GM19397 (cell line): Measurements from ENCODE around the gene DDAH2.

ENCODE experiments used
- ATAC-seq: cut with Tn5 transposase; IDR thresholded peaks from one replicate; pipeline ENCODE4 v1.9.1; 2021; ENCODE audit warnings: mild to moderate bottlenecking, moderate library complexity; ENCODE audit not compliant: unreplicated experiment

DDAH2 gene

GRCh38 chr6:31728767-31729514 is at the start of gene DDAH2:
TSS of gene DDAH2 (minus strand) at chr6:31729299. CDS start at chr6:31729161, 138 bp downstream.
- no peak for ATAC-seq

DNA sequence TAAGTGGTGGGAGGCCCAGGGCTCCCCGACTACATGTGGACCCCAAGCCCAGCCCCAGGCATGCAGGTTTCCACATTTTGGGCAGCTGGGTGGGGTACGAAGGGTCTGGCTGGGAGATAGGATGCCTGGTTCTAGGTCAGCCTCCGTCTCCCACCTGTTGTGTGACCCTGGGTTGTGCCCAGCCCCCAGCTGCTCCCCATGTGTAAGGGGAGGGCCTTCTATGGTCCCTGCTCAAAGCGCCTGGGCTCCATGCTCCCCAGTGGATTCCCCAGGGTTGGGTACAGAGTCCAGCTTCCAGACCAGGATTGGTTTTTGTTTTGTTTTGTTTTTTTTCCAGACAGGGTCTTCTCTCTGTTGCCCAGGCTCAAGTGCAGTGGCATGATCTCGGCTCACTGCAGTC is 49.1 kb upstream of the DDAH2 start:
- ATAC-seq = no peak

- no peak for ATAC-seq
Observed at GRCh38 chr6:31777667-31778050, 48.6 kb upstream of the DDAH2 start.

DNA sequence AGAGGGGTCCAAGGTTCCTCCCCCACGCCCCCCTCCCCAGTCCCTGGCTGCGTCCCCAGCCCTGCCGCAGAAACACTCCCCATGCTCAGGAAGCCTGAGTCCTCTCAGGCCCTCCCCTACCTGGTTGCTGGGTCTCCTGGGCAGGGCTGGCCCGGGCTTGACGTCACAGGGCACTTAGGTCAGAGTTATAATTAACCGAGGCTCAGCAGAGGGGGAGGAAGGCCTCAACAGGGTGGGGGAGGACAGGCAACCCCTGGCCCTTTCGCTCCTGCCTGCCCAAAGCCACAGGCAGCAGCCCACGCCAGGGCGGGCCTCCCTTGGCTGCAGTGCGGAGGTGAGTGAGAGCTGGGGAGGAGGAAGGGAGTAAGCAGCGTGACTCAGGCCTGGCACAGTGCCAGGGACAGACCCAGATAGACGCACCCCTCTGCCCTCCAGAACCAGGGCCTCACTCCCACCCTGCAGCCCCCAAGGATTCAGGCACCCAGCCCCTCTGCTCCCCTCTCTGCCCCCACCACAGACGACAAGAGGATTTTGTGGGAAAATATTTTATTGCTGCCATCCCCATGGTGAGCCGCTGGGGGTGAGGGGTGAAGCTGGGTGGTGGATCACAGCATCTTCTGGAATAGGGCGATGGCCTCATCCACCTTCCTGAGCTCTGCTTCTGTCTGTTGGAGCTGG is 48.0 kb upstream of the DDAH2 start, which contains the start of gene VWA7:
Gene VWA7, minus strand, starts transcription at position 340 of the 678 bp plus-strand sequence. CDS start 549 bp downstream, outside the sequence.
- no peak for ATAC-seq

- ATAC-seq = no peak
Observed at GRCh38 chr6:31776485-31776988, 47.4 kb upstream of the DDAH2 start.

GRCh38 chr6:31775633-31776484 is 46.8 kb upstream of the DDAH2 start:
- ATAC-seq = no peak

DNA sequence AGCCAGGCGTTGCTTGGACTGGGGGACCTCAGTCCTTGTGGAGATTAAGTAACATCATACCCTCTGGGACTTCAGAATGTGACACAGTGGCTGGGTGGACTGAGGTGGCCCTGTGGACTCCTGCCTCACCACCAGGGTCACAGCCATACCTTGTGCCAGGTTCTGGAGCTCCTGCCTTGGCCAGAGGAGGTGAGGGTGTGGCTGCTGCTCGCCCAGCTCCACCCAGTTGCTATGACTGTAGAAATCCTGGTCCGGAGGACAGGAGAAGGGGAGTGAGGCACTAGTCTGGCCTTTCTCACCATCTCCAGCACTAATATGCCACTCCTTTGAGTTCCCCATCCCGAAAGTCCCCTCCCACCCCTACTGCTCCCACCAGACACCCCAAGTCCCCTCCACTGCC is 46.1 kb upstream of the DDAH2 start:
- ATAC-seq = no peak

DNA sequence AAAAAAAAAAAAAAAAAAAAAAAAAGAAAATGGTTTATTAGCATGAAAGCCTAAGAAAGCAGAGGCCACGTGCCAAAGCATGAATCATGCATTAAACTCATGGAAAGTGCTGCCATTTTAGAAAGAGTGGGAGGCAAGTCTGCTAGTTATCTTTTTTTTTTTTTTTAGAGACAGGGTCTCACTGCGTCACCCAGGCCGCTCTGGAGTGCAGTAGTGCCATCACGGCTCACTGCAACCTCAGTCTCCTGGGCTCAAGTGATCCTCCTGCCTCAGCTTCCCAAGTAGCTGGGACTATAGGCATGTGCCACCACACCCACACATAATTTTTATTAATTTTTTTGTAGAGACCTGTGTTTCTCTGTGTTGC is 42.9 kb upstream of the DDAH2 start:
- no peak for ATAC-seq

DNA sequence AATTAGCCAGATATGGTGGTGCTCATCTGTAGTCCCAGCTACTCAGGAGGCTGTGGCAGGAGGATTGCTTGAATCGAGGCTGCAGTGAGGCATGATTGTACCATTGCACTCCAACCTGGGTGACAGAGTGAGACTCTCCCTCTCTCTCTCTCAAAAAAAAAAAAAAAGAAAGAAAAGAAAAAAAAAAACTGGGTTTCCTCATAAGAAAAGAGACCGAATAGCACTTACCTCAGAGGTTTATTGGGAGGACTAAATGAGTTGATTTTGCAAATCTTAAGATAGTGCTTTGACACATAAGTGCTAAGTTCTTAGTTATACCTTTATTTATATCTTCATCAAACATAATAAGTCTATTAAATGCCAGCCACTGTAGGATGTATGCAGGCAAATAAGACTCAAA is 41.8 kb upstream of the DDAH2 start:
- no peak for ATAC-seq

- no peak for ATAC-seq
Observed at GRCh38 chr6:31769684-31770371, 40.7 kb upstream of the DDAH2 start.

DNA sequence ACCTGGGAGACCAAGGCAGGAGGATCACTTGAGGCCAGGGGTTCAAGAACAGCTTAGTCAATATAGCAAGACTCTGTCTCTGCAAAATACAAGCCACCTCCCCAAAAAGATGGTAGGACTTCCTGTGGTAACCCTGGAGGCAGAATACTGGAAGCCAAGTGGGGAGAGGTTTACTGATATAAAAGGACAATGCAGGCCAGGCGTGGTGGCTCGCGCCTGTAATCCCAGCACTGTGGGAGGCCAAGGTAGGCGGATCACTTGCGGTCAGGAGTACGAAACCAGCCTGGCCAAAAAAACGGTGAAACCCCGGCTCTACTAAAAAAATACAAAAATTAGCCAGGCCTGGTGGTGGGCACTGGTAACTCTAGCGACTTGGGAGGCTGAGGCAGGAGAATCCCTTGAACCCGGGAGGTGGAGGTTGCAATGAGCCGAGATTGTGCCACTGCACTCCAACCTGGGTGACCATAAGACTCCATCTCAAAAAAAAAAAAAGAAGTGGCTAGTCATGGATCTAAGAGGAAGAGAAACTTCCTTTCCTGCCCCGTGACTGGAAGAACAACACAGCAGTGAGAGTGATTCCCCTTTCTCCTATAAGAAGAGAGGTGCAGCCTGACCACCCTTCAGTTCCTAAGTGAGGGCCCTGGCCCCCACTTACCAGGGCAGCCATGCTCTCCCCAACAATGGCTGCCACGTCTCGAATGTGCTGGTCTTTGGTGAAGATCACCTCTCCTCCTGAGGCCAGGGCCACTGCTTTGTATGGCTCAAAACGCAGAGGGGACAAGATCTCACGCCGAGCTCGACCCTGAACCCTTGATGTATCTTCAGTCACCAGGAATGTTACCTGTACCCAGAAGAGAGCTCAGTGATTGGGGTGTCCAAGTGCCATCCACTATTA is 39.5 kb upstream of the DDAH2 start:
- ATAC-seq = no peak

DNA sequence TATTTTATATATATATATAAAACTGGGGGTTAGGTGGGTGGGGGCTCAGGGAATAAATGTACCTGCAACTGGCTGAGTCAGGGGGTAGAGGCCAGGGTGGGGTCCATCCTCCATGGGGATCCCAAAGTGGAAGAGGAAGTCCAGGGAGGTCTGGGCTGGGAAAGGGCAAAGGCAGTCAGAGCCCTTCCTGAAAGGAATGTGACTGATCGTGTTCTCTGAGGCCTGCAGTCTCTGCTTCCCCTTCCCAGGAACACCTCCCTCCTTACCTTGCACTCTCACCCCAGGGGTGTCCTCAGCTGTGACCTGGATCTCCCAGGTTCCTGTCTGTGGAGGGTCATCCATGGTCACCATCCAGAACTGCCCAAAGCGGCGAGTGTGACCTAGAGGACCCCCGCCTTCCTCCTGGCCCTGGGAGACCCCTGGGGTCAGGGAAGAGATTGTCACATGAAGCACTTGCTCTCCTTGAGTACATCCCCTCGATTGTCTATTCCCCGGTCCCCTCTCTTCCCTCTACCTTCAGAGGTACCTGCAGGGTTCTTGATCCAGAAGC is 38.1 kb upstream of the DDAH2 start:
- ATAC-seq = no peak

DNA sequence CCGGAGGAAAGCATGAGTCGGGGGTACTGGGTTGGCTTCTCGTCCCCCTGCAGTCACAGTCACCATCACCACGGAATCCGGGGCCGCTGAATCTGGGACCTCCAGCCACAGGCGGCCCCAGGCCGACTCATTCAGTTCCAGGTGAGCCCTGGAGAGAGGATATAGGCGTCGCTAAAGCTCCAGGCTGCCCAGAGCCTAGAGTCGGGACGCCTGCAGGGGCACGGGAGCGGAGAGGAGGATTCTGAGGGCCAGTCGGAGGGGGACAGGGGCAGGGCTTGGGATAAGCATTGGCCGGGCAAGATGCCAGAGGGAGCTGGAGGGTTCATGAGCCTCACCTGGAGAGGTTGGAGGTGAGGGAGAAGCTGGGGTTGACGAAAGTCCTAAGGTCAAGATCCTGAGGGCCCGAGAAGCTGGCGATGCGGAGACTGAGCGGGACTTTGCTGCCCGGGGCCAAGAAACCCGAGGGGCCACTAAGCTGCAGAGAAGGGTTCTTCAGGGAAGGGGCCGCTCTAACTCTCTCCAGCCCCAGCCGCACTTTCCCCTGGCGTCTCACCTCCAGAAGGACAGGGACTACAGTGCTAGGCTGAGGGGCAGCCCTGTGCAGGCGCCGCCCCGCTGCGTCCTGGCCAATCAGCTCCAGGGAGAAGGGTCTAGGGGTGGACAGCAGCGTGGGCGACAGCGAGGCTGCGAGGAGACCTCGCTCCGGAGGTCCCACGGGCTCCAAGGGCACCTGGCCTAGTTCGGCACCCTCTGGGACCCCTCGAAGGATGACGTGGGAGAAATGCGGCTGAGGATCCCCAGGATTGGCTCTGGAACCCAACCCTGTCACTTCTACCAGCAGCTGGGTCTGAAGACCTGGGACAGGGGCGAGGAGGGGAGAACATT is 37.1 kb upstream of the DDAH2 start:
- ATAC-seq = no peak

- no peak for ATAC-seq
Observed at GRCh38 chr6:31765559-31765909, 36.4 kb upstream of the DDAH2 start.

GRCh38 chr6:31764198-31764597 is 35.1 kb upstream of the DDAH2 start:
- no peak for ATAC-seq

- no peak for ATAC-seq
Observed at GRCh38 chr6:31763619-31763940, 34.5 kb upstream of the DDAH2 start.

DNA sequence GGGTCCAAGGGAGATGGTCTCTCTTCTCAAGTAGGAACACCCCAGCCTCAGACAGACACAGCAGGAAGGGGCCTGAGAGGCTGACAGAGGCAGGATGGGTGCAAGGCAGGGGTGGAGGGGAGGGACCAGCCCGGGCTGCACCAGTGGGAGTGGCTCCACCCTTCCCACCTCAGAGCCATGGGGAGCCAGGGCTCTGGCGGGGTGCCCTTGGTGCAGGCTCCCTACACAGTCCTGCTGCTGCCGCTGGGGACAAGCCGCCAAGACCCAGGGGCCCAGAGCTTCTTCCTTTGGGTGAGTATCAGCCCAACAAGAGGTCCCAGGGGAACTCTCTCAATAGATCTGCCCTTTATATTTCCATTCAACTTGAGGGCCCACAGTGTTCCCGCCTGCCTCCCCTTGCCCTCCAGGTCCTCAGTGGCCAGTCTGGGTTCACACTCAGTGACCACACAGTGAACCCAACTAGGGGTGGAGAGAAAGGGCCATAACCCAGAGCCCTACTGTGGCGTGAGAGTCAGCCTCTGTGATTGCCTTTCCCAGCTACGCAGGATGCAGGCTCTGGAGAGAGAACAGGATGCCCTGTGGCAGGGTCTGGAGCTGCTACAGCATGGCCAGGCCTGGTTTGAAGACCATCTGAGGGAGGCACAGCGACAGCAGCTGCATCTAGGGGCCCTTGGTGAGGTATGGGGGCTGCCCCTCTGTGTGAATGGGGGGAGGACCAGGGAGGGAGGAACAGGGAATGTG is 33.9 kb upstream of the DDAH2 start:
- no peak for ATAC-seq

- no peak for ATAC-seq
Observed at GRCh38 chr6:31762356-31762755, 33.3 kb upstream of the DDAH2 start, which contains the start of gene SAPCD1. TSS of gene SAPCD1 (plus strand) at chr6:31762656. CDS start at chr6:31763055, 399 bp downstream.
